HCT116 (cell line): ENCODE data around the gene SNPH. TPM values are rescaled to one million over a fixed set of nuclear protein-coding genes. Genes with fewer than 3 reads are reported as not detected.

Experiments used
- ATAC-seq: fragments of 200-7000 bp; cut with Tn5 transposase; 2 replicates; pipeline ENCODE4 v1.9.1; 2020; ENCODE audit warnings: mild to moderate bottlenecking, moderate library complexity
- BruUV-seq: library from RNA; stranded (reverse); fragments of 400-500 nt; replicated peaks from 2 replicates; lab custom pipeline; 2021; lab: Mats Ljungman, UMichigan
- CTCF ChIA-PET: fragments of 300-600 bp; sonication (Branson Sonifier 250); formaldehyde crosslinking; loops from one replicate; lab custom pipeline; 2021; ENCODE audit warnings: antibody characterized with exemption; lab: Charles Lee
- POLR2A ChIA-PET: fragments of 300-600, 350-600 bp; sonication (Branson Sonifier 250); formaldehyde crosslinking; loops from one replicate; lab custom pipeline; 2021; ENCODE audit warnings: antibody characterized with exemption; lab: Charles Lee
- RAD21 ChIA-PET, 2 experiments: fragments of 300-600 bp; sonication (Branson Sonifier 250); formaldehyde crosslinking; loops; one replicate each; lab custom pipeline; 2023; ENCODE audit warnings: low total read pairs in 2 of 2; ENCODE audit not compliant: uncharacterized antibody in 2 of 2, unreplicated experiment in 2 of 2, low non-redundant PET in 1 of 2; lab: Charles Lee
- DNase-seq: peaks from one replicate; pipeline ENCODE4 v3.0.0-alpha.2; 2010; ENCODE audit warnings: low read depth, low spot score
- H2AFZ ChIP-seq: fragments of 200-600 bp; shearing (Covaris generic), sonication (generic); 2 replicates; pipeline ENCODE4 v1.6.1; 2017; ENCODE audit warnings: low read depth, mixed run types, mixed read lengths, antibody characterized with exemption, low read length; ENCODE audit not compliant: poor library complexity, severe bottlenecking
- H3K27ac ChIP-seq: 2 replicates; pipeline ENCODE4 v1.5.1; 2012; ENCODE audit warnings: low read depth, low read length
- H3K27me3 ChIP-seq: fragments of 200-600 bp; sonication (generic); 2 replicates; pipeline ENCODE4 v1.6.1; 2016; ENCODE audit warnings: mixed run types, low read length, mixed read lengths; ENCODE audit not compliant: insufficient read depth
- H3K36me3 ChIP-seq, 2 experiments: fragments of 200-500 bp in 1 of 2; fragments of 200-600 bp in 1 of 2; sonication (Bioruptor generic) in 1 of 2; sonication (generic) in 1 of 2; 2 replicates each; pipeline versions ENCODE4 v1.5.1 to v1.6.1; 2014 to 2016; ENCODE audit warnings: low read length in 2 of 2, inconsistent platforms in 1 of 2, mixed read lengths in 1 of 2, mixed run types in 1 of 2; ENCODE audit not compliant: insufficient read depth in 2 of 2, control insufficient read depth in 1 of 2
- H3K4me1 ChIP-seq, 2 experiments: fragments of 200-600 bp in 1 of 2; sonication (generic) in 1 of 2; 2 replicates each; pipeline versions ENCODE4 v1.5.1 to v1.6.1; 2012 to 2017; ENCODE audit warnings: low read length in 2 of 2, inconsistent platforms in 1 of 2, mild to moderate bottlenecking in 1 of 2, mixed read lengths in 1 of 2, mixed run types in 1 of 2, moderate library complexity in 1 of 2; ENCODE audit not compliant: insufficient read depth in 2 of 2, control insufficient read depth in 1 of 2
- H3K4me2 ChIP-seq: fragments of 200-600 bp; sonication (generic); 2 replicates; pipeline ENCODE4 v1.6.1; 2017; ENCODE audit warnings: mixed run types, low read length, mixed read lengths
- H3K4me3 ChIP-seq, 2 experiments: fragments of 200-600 bp in 1 of 2; sonication (generic) in 1 of 2; replicated peaks in 1 of 2; 2 replicates each; pipeline ENCODE4 v1.5.1; 2011 to 2016; ENCODE audit warnings: low read length in 2 of 2, control low read depth in 1 of 2, low read depth in 1 of 2, mild to moderate bottlenecking in 1 of 2, mixed read lengths in 1 of 2, mixed run types in 1 of 2
- H3K79me2 ChIP-seq: fragments of 200-600 bp; sonication (generic); 2 replicates; pipeline ENCODE4 v1.6.1; 2017; ENCODE audit warnings: mild to moderate bottlenecking, mixed run types, low read length, moderate library complexity, mixed read lengths; ENCODE audit not compliant: insufficient read depth
- H3K9ac ChIP-seq: fragments of 200-600 bp; sonication (generic); 2 replicates; pipeline ENCODE4 v1.6.1; 2016; ENCODE audit warnings: low read length, mixed read lengths
- H3K9me2 ChIP-seq: fragments of 200-600 bp; sonication (generic), shearing (Covaris generic); 2 replicates; pipeline ENCODE4 v1.6.1; 2017; ENCODE audit warnings: mixed run types, mild to moderate bottlenecking, moderate library complexity; ENCODE audit not compliant: insufficient read depth
- H3K9me3 ChIP-seq, 2 experiments: fragments of 200-500 bp in 1 of 2; fragments of 200-600 bp in 1 of 2; sonication (Bioruptor generic) in 1 of 2; sonication (generic) in 1 of 2; 2 replicates each; pipeline ENCODE4 v1.6.1; 2014 to 2017; ENCODE audit warnings: low read length in 2 of 2, mixed read lengths in 2 of 2, inconsistent platforms in 1 of 2, low read depth in 1 of 2, mild to moderate bottlenecking in 1 of 2, mixed run types in 1 of 2, moderate library complexity in 1 of 2; ENCODE audit not compliant: control insufficient read depth in 1 of 2, insufficient read depth in 1 of 2
- H4K20me1 ChIP-seq: fragments of 200-600 bp; sonication (generic), shearing (Covaris generic); 2 replicates; pipeline ENCODE4 v1.6.1; 2017; ENCODE audit warnings: mixed run types, mild to moderate bottlenecking, moderate library complexity; ENCODE audit not compliant: insufficient read depth
- EGR1 ChIP-seq: IDR thresholded peaks from 2 replicates; pipeline ENCODE4 v1.6.1; 2012; ENCODE audit warnings: low read depth
- ELF1 ChIP-seq: IDR thresholded peaks from 2 replicates; pipeline ENCODE4 v1.6.1; 2012; ENCODE audit warnings: low read depth, borderline replicate concordance
- MAX ChIP-seq: IDR thresholded peaks from 2 replicates; pipeline ENCODE4 v1.6.1; 2012
- SP1 ChIP-seq: IDR thresholded peaks from 2 replicates; pipeline ENCODE4 v1.6.1; 2012; ENCODE audit warnings: low read depth
- TCF7L2 ChIP-seq: IDR thresholded peaks from 2 replicates; pipeline ENCODE4 v1.7.0; 2011; ENCODE audit warnings: borderline replicate concordance, inconsistent platforms; ENCODE audit not compliant: insufficient read depth, insufficient read length; ENCODE audit errors: extremely low read depth
- ZFX ChIP-seq: fragments of 450-650 bp; IDR thresholded peaks from 2 replicates; pipeline ENCODE4 v1.6.1; 2017
- ZNF274 ChIP-seq: fragments of 200-500 bp; sonication (Bioruptor generic); IDR thresholded peaks from 2 replicates; pipeline ENCODE4 v1.6.1; 2014; ENCODE audit warnings: mild to moderate bottlenecking, low read depth, low read length, inconsistent platforms
- intact Hi-C: fragments of 100-400 bp; cut with micrococcal nuclease; formaldehyde crosslinking; loops from 2 replicates; pipeline ENCODE4 v1.10.0; 2022
- total RNA-seq: library from RNA; stranded (reverse); gene quantifications from one replicate; pipeline ENCODE4 v1.2.1, GENCODE V29; 2021; ENCODE audit not compliant: unreplicated experiment
- TF ChIP-seq, protein P1 (sequence below): IDR thresholded peaks from 2 replicates; pipeline ENCODE4 v1.6.1; 2012
- TF ChIP-seq, protein P2 (sequence below): IDR thresholded peaks from 2 replicates; pipeline ENCODE4 v1.6.1; 2012; ENCODE audit warnings: low read depth

The SNPH gene
- total RNA-seq, 1 experiment from 2014 or later: 3.2 TPM

DNA sequence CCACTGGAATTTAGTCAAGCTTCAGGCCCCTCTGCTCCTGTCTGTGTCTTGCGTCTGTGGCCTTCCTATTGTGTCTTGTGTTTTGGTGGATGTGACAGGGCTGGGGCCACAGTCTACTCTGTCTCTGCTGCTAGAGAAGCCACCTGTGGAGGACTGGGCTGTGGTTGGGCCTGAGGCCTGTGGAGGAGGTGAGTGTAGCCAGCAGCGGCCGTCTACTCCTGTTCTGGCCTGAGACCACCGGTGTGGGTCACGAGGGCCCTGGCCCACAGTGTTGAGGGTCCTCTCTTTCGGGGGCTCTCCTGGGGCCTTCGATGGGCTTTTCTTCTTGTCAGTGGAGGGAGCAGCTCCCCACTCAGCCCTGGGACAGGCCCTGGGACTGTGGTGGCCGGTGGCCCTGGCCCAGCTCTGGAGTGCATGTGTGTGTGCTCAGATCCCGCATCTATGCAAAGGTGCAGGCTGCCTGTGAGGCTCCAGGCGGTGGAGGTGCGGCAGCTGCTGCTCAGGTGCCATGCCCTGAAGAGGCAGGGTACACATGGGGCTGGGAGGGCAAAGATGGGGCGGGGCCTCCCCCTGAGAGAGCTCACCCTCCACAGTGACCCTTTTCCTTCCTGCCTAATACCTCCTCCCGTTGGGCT lies 42.1 kb downstream of the SNPH start:
- Histone ChIP-seq H3K4me1 (no peaks in the 10 kb centered on the region), H3K36me3 (no peaks in the 10 kb centered on the region), H3K27ac (no peak overlapping the region), H3K4me2 (no peak overlapping the region), H2AFZ (no peak overlapping the region), H3K79me2 (no peaks in the 10 kb centered on the region), H3K9me2 (no peaks in the 10 kb centered on the region), H3K27me3 (no peaks in the 10 kb centered on the region), H3K4me3 (no peak overlapping the region), H3K9me3 (no peaks in the 10 kb centered on the region), H3K9ac (no peak overlapping the region), H4K20me1 (no peaks in the 10 kb centered on the region; the same call in 1 of the 2 replicates)
- DNase-seq: no peak
- intact Hi-C loops: no loop called here
- no peak for TF ChIP-seq TCF7L2
- TF ChIP-seq, protein P1, sequence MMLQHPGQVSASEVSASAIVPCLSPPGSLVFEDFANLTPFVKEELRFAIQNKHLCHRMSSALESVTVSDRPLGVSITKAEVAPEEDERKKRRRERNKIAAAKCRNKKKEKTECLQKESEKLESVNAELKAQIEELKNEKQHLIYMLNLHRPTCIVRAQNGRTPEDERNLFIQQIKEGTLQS: no peak
- TF ChIP-seq ZNF274: no peak
- TF ChIP-seq MAX: no peak
- no peak for TF ChIP-seq EGR1
- TF ChIP-seq SP1: no peak
- no peak for TF ChIP-seq ELF1
- no peak for TF ChIP-seq ZFX
- TF ChIP-seq, protein P2, sequence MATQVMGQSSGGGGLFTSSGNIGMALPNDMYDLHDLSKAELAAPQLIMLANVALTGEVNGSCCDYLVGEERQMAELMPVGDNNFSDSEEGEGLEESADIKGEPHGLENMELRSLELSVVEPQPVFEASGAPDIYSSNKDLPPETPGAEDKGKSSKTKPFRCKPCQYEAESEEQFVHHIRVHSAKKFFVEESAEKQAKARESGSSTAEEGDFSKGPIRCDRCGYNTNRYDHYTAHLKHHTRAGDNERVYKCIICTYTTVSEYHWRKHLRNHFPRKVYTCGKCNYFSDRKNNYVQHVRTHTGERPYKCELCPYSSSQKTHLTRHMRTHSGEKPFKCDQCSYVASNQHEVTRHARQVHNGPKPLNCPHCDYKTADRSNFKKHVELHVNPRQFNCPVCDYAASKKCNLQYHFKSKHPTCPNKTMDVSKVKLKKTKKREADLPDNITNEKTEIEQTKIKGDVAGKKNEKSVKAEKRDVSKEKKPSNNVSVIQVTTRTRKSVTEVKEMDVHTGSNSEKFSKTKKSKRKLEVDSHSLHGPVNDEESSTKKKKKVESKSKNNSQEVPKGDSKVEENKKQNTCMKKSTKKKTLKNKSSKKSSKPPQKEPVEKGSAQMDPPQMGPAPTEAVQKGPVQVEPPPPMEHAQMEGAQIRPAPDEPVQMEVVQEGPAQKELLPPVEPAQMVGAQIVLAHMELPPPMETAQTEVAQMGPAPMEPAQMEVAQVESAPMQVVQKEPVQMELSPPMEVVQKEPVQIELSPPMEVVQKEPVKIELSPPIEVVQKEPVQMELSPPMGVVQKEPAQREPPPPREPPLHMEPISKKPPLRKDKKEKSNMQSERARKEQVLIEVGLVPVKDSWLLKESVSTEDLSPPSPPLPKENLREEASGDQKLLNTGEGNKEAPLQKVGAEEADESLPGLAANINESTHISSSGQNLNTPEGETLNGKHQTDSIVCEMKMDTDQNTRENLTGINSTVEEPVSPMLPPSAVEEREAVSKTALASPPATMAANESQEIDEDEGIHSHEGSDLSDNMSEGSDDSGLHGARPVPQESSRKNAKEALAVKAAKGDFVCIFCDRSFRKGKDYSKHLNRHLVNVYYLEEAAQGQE: no peak
- no peak for ATAC-seq
- ChIA-PET POLR2A (no interaction called here), CTCF (no interaction called here), RAD21 (no interaction called here)
- no TSS peak for BruUV-seq
